SH-SY5Y (cell line): Measurements from ENCODE around the gene TRIM65.

Source experiments
- GATA2 ChIP-seq: IDR thresholded peaks from 2 replicates; pipeline ENCODE4 v1.6.1; 2011; ENCODE audit warnings: mild to moderate bottlenecking, low read depth, low read length
- GATA3 ChIP-seq: IDR thresholded peaks from 2 replicates; pipeline ENCODE4 v1.6.1; 2011; ENCODE audit warnings: low read depth, mild to moderate bottlenecking, low read length, moderate library complexity

DNA sequence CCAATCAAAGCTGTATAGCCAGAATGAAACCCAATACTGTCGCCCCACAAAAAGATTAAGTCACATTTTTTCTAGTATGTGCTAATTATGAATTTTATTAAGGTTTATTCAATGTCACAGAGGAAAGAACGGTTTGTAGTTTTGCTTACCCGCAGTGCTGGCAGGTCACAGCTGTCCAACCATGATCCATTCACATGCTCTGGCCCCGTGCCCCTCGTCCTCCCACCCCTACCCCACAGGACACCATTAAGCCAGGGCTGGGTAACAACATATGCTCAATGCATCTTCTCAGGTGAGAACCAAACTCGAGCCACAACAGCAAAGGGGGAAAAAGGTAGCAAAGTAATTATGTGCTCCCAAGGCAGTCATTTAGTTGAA, 44.7 kb upstream of the TRIM65 start:
- TF ChIP-seq GATA2 (no peak), GATA3 (no peak)
